ENCODE results near the gene IL25.
"Not testable (repeated sequence)": the region's sequence is repeated elsewhere in the genome, so short reads cannot be mapped to it uniquely, and the experiment has no call there.

The IL25 gene

DNA sequence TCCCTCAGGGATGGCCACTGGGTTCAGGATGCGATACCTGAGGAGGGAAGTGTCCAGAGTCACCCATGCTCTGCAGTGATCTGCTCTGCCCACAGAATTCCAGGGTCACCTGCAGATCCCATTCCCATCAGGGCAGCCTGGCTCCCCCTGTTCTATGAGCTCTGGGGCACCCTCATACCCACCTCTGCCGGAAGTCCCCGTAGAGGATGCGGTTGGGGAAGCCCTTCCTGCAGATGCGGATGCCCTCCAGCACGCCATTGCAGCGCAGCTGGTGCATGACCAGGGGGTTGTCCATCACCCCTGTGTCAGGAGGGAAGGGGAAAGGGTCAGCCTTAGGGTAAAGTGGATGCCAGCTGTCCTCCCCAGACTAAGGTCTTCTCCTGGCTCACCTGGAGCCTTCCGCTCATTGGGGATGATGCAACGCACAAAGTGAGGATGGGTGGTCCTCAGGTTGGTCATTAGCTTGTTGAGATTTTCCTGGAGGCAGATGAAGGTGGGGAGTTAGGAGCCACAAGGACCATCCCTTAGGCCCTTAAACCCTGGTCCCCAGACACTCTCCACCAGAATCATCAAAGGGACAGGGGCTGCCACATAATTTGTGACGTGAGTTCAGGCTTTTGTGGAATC lies 24.3 kb downstream of the IL25 start:
- DNase-seq: no peak

DNA sequence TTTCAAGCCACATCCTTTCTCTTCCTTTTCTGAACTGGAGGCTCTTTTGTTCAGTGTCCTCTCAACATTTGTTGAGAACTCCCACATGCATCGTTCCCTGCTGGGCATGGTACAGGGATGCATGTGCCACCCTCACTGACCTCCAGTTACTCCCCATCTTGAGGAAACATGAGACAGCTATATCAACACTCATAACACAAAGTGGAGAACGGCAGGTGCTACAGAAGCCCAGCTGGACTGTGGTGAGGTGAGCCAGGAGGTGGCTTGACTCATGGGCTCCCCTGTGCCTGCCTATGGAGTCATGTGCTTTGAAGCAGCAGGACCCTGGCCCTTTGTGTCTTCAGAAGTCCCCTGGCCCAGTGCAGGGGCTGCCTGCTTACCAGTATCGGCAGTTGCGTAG lies 25.7 kb downstream of the IL25 start:
- DNase-seq: no peak

DNA sequence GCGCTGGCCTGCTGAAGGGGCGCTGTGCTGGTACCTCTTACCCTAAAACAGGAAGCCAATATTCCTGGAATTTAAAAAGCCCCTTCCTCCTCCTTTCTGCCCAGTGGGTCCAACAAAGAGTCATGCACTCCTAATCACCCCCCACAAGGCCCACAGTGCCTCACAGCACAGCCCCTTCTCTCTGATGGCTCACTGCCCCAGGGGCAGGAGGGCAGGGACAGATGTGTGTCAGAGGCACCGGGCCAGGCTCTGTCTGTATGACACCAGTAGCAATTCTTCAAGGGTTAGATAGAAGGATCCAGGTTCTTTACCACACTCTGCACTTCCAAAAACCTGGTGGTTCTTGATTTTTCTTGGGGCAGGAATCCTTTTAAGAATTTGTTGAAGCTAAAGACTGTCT lies 26.5 kb downstream of the IL25 start:
- DNase-seq: no peak

DNA sequence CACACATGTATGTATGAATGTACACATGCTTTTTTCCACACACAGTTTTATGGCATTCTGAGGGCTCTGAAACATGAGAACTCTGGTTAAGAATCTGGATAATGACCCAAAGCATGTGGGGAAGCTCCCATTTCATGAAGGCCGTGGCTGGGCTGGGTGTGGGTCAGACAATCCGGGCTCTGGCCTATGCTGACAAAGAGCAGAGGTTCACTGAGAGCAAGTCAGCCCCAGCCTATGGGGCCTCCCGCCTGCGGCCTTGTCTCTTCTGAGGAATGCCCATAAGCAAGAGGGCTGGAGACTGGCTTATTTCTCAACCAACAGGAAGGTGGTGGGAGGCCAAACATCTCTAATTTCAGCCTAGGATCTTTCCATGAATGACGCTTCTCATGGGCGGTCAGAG lies 27.0 kb downstream of the IL25 start:
- no peak for DNase-seq

DNA sequence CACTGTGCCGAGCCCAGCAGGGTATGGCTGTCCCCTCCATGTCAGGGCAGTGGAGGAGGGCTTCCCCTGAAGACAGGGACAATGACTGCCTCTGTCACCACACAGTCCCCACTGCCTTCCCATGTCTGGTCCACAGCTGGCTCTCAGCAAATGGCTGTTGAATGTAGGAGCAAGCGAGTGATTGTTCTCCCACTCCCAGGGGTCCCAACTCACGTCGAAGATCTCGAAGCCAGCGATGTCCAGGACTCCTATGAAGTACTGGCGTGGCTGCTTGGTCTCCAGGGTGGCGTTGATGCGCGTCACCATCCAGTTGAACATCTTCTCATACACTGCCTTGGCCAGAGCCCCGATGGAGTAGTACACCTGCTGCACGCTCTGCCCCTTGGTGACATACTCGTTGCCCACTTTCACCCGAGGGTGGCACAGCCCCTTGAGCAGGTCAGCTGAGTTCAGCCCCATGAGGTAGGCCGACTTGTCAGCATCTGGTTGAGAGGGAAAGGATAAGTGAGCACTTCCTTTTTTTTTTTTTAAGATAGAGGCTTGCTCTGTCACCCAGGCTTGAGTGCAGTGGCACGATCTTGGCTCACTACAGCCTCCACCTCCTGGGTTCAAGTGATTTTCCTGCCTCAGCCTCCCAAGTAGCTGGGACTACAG lies 28.0 kb downstream of the IL25 start:
- DNase-seq: not testable (repeated sequence)

DNA sequence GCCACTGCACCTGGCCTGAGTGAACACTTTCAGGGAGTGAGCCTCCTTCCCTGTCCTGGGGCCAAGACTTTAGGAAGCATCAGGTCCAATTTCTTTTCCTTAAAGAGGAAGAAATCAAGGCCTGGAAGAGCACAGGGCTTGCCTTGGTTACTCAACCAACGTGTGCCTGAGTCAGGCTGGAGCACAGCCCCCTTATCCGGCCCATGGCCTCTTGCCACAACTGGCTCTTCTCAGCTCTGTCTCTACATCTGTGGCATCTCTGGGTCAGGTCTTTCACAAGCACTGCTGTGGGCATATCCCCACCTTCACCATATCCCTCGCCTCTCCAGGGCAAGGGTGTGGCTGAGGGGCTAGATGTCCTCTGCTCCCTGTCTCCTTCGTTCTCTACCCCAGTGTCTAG lies 28.7 kb downstream of the IL25 start:
- no peak for DNase-seq

DNA sequence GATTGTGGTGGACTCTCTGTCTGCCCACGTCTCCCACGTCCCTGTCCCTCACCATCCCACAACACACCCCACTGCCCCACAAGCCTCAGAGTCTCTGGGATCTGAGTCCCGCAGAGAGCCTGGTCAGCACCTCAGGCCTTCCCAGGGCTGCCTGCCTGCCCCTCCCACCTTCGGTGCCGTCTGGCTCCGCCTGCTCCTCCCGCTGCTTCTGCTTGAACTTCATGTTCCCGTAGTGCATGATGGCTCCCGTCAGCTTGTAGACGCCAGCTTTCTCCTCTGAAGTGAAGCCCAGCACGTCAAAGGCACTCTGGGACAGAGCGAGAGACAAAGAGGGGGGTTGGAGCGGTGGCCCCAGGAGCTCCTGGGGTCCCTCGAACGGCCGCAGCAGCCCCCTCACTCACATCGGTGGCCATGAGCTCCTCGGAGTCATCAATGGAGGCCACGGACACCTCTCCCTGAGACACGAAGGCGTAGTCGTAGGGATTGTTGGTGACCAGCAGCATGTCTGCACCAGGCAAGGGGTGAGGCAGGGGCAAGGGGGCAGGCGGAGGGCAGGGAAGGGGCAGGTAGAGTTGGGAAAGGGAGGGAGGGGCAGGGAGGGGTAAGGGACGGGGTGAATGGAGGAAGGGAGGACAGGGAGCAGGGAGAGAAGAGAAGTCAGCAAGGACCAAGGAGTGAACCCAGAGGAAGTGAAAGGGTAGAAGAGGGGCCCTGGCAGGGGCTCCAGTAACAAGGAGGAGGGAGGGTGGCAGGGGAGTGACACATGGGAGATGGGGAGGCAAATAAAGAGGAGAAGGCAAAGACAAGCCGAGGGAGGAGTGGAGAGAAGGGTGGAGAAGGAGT lies 29.9 kb downstream of the IL25 start:
- DNase-seq: no peak

DNA sequence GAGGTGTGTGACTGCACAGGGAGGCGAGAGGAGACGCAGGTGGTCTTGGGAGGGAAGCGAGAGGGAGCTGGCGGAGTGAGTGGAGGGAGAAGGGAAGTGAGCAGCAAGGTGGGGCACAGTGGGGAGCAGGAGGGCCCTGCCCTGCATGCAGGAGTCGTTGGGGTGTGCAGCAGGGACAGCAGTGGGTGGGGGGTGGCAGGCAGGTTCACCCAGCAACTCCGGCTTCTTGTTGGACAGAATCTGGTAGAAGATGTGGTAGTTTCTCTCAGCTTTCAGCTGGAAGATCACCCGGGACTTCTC lies 30.5 kb downstream of the IL25 start:
- DNase-seq: no peak

DNA sequence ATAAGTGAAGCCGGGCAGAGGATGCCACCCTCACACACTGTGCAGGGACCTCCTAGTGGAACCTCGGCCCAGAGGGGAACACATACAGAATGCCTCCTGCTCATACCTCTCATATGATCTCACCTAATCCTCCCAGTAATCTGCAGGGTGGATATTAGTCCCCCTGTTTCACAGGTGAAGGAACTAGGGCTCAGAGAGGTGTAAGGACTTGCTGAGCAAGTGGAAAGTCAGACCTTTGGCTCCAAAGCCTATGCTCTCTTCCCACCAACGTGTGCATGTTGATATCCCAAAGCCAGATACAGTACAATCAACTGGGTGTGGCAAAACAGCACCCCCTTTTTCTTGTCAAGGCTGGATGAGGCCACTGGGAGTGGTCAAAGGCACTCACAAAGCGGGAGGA lies 31.3 kb downstream of the IL25 start:
- DNase-seq: no peak

DNA sequence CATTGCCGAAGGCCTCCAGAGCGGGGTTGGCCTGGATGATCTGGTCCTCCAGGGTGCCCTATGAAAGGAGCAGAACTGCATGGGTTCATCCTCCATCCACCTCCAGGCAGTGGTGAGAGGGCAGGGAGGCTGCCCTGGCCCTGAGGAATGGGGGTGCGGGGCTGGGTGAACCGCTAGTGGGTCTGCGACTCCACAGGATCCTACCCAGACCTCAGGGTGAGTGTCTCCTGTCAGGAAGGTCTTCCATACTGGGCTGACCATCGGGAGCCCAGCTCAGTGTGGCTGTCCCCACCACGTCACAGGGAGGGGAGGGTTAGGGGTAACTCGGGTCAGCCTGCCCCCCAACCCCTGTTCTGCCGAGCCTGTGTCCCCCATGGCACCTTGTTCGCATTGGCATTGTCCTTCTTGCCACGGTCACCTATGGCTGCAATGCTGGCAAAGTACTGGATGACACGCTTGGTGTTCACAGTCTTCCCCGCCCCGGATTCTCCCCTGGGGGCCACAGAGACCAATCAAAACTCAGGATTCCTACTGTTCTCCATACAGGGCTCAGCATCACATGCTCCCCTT lies 31.8 kb downstream of the IL25 start:
- no peak for DNase-seq

DNA sequence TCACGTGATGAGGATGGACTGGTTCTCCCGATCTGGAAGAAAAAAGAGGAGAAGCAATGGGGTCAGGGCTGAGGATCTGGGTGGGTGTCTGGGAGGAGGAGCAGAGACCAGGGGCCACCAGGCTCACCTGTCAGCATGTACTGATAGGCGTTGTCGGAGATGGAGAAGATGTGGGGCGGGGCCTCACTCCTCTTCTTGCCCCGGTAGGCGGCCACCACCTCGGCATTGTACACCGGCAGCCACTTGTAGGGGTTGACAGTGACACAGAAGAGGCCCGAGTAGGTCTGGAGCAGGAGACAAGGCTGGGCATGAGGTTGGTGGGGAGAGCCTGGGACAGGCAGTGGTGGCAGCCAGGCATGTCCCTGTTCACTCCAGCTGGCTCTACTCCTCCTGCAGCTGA lies 32.5 kb downstream of the IL25 start:
- no peak for DNase-seq

DNA sequence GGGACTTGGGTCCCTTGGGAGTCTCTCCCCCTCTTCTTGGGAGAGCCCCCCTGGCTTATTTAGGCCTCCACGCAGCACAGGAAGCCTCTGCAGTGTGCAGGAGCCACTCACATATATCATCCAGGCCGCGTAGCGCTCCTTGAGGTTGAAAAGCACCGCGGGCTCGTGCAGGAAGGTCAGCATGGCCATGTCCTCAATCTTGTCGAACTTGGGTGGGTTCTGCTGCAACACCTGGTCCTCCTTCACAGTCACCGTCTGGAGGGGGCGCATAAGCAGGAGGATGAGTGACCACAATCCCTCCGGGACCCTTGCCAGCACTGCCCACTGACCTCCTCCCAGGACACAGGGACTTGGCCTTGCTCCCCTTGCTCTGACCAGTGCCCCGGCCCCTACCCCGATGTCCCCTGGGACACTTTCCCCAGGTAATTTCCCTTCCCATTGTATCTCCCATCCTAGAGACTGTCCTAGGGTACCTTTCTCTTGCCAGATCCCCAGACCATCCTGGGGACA lies 33.0 kb downstream of the IL25 start:
- DNase-seq: no peak

DNA sequence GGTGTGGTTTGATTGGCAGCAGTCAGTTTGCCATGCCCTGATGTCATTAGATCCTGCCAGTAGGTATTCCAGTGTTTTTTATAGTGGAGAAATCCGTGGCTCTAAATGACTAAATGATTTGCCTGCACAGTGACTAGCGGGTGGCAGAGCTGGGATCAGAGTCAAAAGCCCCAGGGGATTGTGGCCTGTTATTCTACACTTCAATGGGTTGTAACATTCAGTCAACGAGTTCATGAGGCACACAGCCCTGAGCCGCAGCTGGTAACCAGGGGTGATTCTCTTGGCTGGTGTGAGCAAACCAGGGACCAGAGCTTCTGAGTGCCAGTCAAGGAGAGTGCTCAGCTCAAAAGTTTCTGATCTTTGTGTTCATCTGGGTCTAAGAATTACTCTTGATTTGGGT lies 33.6 kb downstream of the IL25 start:
- DNase-seq: no peak

DNA sequence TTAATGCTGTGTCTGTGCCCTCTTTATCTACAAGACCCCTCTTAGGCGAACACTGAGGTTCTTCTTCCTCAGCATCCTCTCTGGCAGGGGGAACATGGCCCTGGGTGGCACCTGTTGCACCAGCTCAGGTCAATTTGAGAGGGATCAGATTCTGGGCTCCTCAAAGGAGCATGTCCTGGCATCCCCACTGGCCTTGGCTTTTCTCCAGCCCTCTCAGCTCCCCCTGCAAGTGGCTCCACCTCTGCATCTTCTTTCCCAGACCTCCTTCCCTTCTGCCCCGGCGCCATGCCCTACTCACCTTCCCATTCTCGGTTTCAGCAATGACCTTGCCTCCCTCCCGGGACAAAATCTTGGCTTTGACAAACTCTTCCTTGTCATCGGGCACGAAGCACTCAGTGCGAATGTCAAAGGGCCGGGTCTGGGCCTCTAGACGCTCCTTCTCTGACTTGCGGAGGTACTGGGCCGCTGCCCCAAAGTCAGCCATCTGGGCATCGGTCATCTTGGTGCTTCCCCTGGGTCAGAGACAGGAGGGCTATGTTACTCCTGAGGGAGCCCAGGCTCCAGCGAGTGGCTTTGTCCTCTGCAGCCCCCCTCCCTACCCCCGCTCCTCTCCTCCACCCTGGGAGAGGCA lies 34.2 kb downstream of the IL25 start:
- DNase-seq: no peak

DNA sequence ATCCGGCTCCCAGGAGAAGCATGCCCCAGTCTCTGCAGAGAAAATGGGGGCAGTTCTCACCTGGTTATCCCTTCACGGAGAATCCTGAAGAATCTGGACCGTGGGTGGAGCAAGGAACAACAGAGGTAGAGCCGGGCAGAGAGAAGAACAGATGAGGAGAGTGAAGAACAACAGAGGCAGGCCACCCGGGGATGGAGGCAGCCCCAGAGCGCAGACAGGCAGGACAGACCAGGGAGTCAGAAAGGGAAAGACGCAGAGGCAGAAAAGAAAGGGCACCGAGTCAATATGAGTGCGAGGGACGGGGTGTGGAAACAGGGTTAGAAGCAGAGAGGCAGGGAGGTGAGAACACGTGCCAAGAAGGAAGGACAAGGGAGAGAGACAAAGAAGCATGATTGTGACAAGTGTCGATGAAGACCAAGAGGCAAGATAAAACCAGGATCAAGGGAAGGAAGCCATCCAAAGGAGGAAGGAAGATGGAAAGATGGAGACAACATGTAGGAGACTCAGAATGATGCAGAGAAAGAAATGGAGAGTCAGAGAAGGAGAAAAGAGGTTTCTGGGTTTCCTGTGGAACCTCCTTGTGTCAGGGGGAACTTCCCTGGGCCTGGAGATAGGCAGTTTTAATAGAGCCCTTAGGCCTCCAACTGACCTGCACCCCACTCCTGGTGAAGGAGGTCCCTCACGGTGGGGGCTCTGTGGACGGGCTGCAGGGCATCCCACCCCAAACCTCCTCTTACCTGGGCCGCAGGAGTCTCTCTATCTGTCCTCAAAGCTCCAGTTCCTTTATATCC lies 35.1 kb downstream of the IL25 start, which contains the start of gene MYH6:
MYH6 (minus strand) TSS at position 758 of the 791 bp plus-strand sequence. CDS start 1,050 bp downstream, outside the sequence.
- DNase-seq: no peak

DNA sequence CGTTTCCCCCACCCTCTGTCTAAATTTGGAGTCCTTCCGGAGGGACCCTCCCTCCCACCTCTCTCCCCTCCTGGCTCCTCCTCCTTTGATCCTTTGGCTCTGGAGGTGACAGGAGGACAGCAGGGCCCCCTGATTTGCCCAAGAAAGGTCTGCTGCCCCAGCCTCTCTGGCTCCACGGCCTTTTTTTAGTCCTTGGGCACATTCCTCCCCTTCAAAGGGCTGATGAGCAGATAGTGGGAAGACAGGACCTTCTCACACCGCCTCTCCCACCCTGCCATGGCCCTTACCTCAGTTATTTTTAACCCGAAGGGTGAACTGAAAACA lies 35.7 kb downstream of the IL25 start:
- no peak for DNase-seq

DNA sequence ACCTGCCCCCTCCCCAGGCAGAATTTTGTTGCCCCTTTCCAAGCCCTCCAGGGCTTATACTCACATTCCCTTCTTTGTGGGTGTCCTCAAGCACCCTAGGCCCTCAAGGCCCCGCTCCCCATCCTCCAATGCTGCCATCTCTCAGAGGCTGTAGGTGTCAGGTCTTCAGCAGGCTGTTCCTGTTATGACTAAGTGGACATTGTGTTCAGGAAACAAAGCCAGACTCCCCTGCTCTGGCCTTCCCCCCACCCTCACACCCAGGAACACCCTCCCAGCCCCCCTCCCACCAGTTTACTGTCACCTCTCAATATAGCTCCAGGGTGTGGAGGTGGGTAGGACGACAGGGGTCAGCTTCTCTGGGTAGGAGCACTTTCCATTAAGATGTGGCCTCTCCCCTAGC lies 36.9 kb downstream of the IL25 start:
- no peak for DNase-seq

DNA sequence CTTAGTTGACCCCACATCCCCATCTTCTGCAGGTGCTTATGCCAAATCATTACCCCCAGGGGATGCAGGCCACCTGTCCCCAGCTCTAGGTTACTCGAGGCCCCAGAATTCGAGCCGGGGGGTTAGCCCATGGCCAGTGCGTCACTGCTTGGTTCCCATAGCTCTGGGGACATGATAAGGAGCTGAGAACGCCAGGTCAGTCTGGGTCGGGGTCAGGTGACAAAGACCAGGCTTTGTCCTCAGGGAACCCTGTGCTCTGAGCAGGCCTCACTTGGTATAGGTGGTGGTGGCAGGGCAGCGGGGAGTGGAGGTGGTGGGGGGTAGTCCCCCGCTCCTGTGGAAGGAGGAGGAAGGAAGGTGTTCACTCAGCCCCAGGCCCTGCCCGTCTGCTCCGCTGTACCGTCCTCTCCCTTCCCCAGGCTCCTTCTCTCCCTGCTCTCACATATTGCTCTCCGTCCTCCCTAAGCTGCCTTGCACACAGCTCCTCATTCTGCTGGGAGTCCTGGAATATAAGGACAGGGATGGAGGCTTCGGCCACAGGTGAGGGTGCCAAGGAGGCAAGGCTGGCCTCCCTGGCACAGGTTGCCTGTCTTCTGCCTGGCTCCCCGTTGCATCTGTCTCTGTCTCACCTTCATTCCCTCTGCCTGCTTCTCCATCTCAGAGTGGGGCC lies 37.5 kb downstream of the IL25 start:
- DNase-seq: no peak

DNA sequence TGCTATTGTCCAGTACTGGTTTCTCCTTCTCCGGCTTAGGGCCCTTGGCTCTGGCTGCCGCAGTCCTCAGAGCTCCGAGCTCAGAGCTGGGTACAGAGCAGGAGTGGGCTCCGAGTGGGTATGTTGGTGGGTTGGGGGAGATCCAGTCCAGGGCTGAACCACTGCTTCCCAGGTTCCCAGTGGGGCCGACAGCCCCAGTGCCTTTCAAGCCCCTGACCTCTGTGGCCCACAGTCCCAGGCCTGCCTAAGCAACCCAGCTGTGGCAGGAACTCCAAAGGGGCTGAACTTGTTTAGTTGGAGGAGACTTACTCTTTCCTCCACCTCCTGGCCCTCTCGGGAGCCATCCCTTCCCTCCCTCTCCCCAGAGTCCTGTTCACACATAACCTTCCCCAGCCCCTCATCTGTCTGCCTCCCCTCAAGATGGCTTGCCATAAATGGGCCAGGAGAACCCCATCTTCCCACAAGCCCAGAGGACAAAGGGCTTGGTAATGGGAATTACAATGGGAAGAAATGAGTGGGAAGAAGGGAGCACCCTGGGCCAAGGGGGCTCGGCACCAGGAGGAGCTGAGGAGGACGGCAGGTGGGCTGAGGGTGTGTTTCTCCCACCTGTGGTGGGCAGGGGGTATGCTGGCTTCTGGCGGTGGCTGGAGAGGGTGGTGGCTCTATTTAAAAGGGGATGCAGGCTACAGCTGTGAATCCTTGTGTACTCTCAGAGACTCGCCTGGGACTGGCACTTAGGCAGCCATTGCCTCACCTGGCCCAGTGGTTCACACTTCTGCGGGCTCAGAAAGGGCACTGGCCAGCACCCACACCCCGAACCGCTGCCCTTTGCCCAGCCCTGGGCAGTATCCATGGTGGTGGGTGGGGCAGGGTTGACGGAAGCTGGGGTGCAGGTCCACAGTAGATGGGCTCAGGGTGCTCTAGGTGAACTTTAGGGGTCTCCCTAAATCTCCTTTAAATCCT lies 39.2 kb downstream of the IL25 start:
- DNase-seq: no peak

DNA sequence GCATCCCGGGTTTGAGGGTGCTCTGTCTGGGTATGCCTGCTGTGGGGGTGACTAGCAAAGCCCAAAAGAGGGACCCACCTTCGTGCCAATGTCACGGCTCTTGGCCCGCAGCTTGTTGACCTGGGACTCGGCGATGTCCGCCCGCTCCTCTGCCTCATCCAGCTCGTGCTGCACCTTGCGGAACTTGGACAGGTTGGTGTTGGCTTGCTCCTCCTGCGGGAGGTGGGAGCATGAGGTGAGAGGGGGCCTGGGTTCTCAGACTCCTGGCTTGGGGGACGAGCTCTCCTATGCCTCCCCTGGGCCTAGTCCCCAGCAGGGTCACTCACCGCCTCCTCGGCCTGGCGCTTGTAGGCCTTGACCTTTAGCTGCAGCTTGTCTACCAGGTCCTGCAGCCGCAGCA lies 41.1 kb downstream of the IL25 start:
- no peak for DNase-seq

DNA sequence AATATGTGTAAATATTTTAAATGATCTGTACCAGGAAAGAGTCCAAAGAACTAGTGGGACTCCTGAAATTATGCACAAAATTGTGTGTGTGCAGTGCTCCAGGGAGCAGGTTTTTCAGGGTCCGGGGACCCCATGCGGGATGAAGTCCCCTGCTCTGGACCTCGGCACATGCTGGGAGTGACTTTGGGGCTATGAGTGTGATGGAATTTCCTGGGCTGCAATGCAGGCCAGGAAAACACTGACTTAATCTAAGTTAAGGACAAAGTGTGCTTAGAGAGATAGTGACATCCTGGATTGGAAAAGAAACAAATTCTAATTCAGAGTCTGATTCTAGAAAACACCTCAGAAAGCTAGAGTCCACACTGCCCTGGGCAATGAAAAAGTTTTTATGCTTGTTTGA lies 41.6 kb downstream of the IL25 start:
- no peak for DNase-seq
